Fibroblast of peridontal ligament (primary cell): Measurements from ENCODE around the gene STX5.
"Not testable (repeated sequence)": the region's sequence is repeated elsewhere in the genome, so short reads cannot be mapped to it uniquely, and the experiment has no call there.

Experiments
- DNase-seq: peaks from one replicate; pipeline ENCODE4 v3.0.0-alpha.2; 2010; ENCODE audit errors: extremely low read depth

STX5 gene

DNA sequence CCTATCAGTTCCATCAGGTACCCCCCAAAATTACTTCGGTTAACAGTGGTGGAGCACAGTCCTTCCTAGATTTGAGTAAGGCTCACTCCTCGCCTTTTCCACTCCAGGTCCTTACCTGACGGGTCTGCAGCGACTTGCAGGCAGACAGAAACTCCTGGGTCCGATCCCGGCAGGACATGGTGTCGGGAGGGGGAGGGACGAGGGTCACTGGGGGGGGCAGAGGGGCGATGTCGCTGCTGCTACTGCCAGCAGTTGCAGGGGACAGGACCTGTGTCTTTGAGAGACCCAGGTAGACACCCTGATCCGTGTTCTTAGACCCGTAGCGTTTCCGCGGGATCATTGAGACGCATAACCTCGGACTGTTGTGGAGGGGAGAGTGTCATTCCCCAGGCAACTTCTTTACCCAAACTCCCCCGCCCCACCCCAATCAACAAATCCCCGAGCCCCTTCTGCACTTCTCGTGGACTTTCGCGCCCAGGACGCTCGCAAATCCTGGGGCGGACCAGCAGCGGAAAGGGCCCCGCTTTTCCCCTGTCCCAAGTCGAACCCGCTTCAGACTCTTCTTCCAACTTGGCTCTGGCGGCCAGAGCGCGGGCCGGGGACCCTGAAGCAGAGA, 839 bp downstream of the STX5 start:
- no peak for DNase-seq

DNA sequence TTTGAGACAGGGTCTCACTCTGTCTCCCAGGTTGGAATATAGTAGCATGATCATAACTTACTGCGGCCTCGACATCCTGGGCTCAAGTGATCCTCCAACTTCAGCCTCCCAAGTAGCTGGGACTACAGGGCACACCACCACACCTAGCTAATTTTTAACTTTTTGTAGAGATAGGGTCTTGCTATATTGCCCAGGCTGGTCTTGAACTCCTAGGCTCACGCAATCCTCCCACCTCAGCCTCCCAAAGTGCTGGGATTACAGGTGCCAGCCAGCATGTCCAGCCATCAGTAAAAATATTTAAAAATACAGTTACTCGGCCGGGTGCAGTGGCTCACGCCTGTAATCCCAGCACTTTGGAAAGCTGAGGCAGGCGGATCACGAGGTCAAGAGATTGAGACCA, 3.7 kb downstream of the STX5 start:
- DNase-seq = not testable (repeated sequence)

DNA sequence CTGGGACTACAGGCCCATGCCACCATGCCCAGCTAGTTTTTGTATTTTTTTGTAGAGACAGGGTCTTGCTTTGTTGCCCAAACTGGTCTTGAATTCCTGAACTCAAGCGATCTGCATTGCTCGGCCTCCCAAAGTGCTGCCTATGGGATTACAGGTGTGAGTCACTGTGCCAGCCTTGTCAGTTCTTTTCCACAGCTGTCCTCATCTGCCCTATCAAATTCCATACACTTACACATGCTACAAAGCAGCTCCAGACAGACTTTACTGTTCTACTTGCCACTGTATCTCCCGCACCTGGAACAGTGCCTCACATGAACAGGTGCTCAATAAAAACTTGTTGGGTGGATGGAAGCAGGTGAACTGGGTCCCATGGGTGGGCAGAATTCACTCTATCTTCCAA, 8.2 kb downstream of the STX5 start:
- DNase-seq = no peak

DNA sequence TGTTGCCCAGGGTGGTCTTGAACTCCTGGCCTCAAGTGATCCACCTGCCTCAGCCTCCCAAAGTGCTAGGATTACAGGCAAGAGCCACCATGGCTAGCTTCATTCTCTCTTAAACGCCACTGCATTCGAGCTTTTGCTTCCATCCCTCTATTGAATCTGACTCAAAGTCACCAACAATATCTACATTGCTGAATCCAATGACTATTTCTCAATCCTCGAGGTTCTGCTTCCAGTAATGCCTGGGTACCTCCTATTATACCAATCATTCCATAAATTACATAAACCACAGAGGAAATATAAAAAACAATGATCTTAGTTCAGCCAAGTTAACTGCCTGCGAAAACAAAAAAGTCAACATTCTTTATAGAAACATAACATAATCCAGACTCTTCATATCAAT, 14.7 kb downstream of the STX5 start:
- no peak for DNase-seq

DNA sequence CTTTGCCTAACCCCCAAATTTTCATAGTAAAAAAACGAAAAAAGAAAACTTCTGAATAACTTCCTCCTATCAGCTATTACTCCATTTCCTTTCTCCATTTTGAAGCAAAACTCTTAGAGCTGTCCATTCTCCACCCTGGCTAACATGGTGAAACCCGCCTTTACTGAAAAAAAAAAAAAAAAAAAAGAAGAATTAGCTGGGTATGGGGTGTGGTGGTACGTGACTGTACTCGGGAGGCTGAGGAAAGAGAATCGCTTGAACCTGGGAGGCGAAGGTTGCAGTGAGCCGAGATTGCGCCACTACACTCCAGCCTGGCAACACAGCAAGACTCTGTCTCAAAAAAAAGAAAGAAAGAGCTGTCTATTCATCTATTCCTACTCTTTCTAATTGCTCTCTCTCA, 15.3 kb downstream of the STX5 start:
- DNase-seq = no peak

DNA sequence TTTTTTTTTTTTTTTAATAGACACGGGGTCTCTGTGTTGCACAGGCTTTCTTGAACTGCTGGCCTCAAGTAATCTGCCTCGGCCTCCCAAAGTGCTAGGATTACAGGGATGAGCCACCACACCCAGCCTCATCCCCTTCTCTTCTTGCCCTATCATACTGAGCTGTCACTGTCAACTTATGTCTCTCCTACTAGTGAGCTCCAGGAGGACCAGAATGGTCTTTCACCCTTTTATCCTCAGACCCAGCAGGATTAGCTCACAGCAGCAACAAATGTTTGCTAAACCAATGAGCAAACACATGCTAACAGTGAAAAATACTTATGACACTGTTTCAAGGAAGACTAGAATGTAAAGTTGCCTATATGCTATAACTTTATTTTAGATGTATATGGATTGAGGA, 20.2 kb downstream of the STX5 start:
- no peak for DNase-seq

DNA sequence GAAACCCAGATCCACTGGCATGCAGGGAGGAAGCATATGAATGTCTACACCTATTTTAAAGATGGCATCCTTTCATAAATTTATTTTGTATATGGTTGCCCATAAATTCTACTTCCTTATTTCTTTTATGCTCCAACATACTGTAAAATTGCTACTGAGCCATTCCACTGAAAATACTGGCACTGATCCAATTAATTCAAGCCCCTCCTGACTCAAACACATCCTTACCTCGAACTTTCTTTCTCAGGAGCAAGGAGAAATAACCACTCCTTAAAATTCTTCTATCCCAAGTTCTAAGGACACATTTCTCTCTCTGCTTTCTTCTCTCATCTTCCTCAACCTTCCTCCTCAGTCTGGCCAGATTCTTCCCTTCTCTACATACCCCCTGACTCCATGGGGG, 21.1 kb downstream of the STX5 start:
- no peak for DNase-seq

DNA sequence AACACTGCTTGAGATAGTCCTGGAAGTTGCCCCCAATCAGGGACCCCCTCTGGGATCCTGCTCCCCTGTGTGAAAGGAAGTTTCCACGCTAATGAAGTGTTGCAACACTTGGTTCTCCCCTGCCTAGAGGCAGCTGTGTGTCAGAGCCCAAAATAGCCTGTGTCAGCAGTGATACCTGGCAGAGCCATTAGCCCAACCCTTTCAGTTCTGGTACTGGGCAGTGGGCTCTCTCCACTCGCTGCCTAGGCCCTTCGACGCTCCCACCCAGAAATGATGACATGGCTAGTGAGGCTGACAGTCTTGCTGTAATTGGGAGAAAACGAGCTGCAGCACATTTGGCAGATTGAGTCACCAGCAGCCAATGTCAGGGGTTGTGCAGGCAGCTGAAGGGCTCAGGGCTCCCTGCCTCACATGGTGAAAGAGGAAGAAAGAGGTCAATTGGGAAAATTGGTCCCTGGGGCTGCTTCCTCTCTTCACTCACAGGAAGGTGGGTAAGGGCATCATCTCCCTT, 25.2 kb downstream of the STX5 start:
- DNase-seq = no peak

DNA sequence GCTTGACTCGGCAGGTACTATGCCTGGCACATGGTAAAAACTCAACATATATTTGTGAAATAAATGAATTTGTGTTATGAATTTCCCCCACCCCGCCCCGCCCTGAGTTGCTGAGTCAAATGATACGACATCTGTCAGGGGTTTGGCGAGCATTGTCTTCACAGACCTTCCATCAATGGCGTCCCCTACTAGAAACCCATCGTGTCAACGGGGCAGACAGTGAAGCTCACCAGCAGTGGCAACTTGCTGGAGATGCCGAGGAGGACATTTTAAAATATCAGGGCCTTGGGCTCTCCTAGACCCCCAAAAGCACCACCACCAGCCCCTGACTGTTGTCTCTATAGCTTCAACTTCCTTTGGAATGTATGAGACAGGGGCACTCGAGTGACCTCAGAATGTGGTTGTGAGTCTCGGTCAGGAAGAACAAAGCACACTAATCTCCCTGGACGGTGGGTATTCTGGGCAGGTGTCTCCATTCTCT, 25.9 kb downstream of the STX5 start:
- no peak for DNase-seq

DNA sequence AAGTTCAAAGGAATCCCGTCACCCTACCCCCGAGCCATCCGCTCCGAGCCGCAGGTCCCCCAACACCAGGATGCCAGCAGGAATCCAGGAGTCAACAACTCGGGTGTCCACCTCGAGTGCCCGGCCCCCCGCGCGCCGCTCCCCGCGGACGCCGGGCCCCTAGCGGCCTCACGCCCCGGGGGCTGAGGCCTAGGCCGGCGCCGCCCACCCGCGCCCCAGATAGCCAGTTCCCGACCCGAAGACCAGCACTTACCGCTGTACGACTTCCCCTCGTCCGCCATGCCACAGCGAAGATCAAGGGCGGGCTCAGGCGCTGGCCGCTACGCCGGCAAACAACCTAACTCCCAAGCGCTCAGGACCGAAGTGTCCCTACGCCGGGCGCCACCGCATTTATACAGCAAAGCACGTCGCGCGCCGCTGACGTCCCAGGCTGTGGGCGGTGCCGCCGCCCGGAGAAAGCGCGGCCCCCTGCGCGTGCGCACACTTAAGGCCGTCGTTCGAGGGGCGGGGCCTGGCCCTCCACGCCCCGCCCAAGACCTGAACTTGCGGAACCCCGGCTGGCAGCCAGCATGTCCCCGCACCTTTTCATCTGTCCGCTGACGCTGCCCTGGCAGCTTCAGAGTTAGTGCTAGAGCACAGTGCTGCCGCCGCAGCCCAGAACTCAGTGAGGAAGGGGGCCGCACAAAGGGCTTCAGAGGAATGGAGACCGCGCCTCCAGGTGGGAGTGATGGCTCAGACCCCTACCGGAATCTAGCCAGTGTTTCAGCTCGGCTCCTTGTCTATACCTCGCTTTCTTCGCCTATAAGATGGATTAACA, 26.6 kb downstream of the STX5 start, which contains the start of gene NXF1:
Gene NXF1, minus strand, starts transcription at position 365 of the 817 bp plus-strand sequence. Its CDS starts 84 bp downstream, at position 281.
- DNase-seq = peak; percentile 92

DNA sequence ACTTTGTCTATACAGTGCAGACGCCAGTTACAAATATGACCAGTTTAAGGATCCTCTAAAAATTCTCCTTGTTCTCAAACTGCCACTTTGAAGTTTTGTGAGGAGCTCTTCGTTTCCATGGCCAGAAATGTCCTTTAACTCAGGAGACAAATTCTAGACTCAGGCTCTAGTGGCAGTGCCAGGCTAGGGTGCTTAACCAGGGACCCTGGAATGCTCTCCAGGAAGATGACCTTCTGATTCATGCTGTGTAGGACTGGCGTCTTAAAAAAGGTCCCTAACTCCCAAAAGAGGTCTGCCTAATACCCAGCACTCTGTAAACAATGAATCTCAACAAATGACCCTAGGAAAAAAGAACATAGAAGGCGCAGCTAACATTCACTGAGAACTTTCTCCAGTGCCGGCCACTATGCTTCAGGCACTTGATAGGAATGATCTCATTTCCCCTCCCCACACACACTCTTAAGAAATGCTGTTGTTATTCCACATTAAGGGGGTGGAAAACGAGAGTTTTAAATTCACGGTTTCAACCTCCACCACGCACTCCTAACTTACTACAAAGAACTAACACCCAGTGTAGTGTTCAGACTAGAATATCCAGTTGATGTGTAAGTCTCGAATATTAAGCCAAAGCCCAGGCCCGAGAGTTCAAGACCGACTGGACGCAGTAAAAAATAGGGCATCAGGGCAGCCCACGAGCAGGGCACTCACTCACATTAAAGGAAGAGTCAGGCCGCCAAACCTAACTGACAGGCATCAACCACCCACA, 27.4 kb downstream of the STX5 start:
- DNase-seq = peak; percentile 60

DNA sequence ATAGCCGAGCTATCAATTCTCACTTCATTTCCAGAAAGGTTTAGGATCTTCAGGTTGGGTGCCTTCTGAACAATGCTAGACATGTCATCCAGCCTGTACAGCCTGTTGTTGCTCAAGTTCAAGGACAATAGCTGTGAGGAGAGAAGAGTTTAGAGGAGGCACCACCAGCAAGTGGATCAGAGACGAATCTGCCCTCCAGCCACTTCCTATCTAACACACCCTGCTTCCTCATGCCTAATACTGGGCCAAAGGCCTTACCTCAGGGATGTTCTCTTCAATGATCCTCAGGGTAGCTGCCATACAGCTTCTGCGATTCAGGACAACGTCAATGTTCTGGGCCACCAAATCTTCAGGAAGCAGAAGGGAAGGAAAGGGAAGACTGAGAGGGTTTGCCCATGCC, 30.8 kb downstream of the STX5 start:
- DNase-seq = no peak

DNA sequence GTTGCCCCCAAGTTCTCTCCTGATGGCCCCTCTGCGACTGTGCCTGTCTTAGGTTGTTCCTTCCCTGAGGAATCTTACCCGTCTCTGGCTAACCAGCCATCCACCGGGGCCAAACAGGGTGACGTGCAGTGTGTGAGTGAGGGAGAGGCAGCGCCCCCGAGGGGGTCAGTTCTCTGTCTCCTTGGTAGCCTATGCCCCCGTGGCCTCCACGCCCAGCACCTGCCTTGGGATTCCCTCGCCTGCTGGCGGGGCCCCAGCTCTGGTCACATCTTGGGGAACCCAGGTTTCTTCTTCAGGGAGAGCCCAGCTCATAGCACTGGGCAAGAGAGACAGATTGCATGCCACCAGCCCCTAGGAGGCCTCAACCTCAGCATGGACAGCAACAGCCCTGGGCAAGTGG, 32.4 kb downstream of the STX5 start:
- DNase-seq = no peak

DNA sequence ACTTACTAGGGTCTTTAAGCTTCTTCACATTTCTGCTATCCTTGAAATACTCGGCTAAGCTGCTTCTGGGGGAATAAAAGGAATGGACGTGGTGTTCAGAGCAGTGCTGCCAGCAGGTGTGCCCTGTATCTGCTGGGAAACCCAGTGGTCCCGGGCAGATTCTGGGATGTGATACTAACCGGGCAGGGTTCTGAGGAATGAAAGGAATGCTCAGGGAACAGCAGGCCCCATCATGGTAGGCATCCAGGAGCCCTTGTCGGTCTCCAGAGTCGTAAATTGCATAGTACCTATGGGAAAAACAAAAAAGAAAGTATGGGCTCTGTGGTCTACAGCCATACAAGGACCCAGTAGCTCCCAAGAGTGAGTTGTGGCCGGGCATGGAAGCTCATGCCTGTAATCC, 35.6 kb downstream of the STX5 start:
- no peak for DNase-seq

DNA sequence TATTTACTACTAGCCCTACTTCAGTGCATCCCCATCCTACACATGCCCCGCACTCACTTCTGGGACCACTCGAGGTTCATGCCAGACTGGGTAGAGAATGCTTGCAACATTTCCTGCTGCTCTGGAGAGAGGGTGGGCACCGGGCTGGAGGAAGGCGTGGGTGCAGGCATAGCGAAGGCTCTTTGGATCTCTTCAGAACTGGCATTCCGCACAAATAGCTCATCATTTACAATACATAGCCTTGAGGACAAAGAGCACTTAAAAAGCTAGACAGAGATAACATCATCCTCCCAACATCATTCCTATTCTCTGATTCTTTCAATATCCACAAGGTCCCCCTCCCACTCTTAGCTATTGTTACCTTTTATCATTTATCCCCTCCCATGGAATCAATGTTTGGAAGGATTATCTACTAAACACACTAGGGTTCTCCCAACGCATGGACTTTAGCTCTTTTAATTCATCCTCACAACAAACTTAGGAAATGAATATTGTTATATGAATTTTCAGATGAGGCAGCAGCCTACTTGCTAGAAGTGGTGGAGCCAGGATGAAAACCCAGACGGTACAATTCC, 37.6 kb downstream of the STX5 start:
- no peak for DNase-seq

DNA sequence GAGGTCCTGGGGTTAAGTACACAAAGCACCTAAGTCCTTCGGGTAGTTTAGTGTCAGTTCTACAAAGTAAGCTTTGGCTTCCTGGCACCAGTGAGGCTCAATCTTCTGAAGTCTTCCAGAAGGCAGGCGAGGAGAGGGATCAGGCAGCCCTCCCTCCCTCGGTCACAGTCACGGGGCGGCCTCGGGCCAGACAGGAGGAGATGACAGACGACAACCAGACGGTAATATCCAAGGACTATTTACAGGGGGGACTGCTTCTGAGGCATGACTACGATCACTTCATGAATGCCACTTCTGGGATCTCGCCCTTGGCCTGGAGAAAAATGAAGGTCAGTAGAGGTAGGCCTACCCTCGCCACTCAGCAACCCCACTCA, 39.7 kb downstream of the STX5 start:
- no peak for DNase-seq

DNA sequence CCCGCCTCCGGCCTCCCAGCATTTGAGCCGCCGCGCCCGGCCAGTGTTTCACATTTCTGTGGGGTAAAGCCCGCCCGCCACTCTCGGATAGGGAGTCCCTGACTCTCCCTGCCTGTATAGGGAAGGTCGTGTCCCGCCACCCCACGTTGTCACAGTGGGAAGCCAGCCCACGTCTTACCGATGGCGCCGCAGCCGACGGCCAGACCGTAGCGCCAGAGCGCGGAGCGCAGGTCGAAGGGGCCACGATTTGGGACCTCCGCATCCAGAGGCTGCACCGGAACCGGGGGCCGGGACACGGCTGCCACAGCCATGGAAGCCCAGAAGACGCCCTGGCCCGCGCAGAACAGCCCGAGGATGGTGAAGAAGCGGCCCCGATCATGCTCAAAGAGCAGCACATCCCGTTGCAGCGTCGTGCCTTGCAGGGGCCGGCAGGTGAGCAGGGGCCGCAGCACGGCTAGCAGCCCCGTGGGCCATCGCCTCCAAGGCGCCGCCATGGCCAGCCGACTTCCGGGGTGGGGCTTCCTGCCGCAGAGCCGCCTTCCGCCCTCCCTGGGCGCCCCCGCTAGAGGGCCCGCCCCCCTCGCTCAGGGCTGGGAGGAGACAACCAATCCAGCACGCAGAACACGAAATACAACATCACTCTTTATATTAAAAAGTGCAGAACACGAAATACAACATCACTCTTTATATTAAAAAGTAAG, 40.2 kb downstream of the STX5 start, which contains the start of gene TMEM223:
Gene TMEM223, minus strand, starts transcription at position 506 of the 701 bp plus-strand sequence. Its CDS starts 12 bp downstream, at position 494.
- peak; percentile 59 for DNase-seq

DNA sequence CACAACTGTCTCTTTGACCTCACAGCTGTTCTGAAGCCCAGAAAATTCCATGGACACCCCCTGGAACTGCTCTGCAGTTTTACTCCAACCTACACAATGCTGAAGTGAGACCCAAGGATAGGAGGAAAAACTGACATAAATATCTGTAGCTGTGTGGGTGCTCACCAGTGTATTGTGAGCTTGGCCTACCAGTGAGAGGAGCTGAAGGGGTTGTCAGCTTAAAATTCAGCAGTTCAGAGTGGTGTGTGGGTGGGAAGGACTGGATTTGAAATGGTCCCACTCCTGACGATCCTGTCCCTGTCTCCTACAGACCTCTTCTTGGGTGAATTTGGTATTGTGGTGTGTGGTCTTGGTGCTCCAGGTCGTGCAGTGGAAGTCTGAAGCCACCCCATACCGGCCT, 42.3 kb downstream of the STX5 start:
- no peak for DNase-seq

DNA sequence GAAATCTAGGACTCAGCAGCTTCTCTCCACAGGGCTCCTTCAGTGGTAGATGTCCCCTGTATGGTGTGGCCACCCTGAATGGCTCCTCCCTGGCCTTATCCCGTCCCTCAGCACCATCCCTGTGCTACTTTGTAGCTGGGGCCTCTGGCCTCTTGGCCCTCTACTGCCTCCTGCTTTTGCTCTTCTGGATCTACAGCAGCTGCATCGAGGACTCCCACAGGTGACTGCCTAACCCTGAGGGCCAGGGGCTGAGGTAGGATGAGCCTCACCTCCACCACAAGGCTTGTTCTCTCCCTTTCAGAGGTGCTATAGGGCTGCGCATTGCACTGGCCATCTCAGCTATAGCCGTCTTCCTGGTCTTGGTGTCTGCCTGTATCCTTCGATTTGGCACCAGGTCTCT, 42.9 kb downstream of the STX5 start:
- no peak for DNase-seq

DNA sequence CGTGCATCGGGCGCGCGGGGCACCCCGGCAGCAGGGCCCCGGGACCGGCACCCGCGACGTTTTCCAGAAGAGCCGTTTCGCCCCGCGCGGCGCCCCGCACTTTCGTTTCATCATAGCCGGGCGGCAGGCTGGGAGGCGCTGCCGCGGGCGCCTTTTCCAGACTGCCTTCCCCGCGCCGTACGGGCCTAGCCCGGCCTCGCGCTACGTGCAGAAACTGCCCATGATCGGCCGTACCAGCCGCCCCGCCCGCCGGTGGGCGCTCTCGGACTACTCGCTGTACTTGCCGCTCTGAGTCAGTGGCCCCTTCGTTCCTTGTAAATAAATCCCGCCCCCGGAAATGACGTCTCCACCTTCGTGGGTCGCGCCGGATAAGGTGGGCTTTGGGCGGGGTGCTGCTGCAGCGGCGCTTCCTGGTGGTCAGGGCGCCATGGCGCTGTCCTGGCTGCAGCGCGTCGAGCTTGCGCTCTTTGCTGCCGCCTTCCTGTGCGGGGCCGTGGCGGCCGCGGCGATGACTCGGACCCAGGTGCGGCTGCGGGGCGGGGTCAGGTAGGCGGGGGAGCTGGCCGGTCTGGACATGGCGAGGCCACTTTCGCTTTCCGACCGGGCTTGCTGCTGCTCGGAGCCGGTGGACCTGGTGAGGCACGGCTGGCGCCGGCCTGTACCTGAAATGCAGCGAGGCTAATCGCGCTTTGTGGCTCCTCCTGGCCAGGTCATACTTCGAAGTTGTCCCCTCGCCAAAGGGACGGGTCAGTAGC, 44.7 kb downstream of the STX5 start, which contains the start of gene TMEM179B:
Gene TMEM179B, plus strand, starts transcription at position 398 of the 755 bp plus-strand sequence. Its CDS starts 30 bp downstream, at position 428.
- peak; percentile 96 for DNase-seq
